Brain pericyte (primary cell): ENCODE results near the gene CDH4.
"Not testable (repeated sequence)": the region's sequence is repeated elsewhere in the genome, so short reads cannot be mapped to it uniquely, and the experiment has no call there.

Experiments used
- DNase-seq: peaks from one replicate; pipeline ENCODE4 v3.0.0-alpha.2; 2012; ENCODE audit warnings: low read depth, low spot score

Gene CDH4

GRCh38 chr20:61437280-61438206, 185.5 kb downstream of the CDH4 start:
- peak; percentile 41 for DNase-seq

GRCh38 chr20:61438285-61438684, 186.2 kb downstream of the CDH4 start:
- DNase-seq: no peak

- DNase-seq: no peak
These were observed 187.2 kb downstream of the CDH4 start for GRCh38 chr20:61439251-61439650.

- DNase-seq: no peak
These were observed 188.5 kb downstream of the CDH4 start for GRCh38 chr20:61440548-61441055.

- DNase-seq: no peak
These were observed 189.5 kb downstream of the CDH4 start for GRCh38 chr20:61441537-61441936.

GRCh38 chr20:61442075-61442670, 190.1 kb downstream of the CDH4 start:
- DNase-seq: no peak

GRCh38 chr20:61442718-61443117, 190.7 kb downstream of the CDH4 start:
- no peak for DNase-seq

GRCh38 chr20:61443443-61444126, 191.5 kb downstream of the CDH4 start:
- DNase-seq: no peak

- DNase-seq: no peak
These were observed 192.6 kb downstream of the CDH4 start for GRCh38 chr20:61444637-61445036.

GRCh38 chr20:61445138-61445537, 193.1 kb downstream of the CDH4 start:
- DNase-seq: no peak

GRCh38 chr20:61445741-61446140, 193.7 kb downstream of the CDH4 start:
- DNase-seq: no peak

- no peak for DNase-seq
These were observed 195.9 kb downstream of the CDH4 start for GRCh38 chr20:61447952-61448351.

GRCh38 chr20:61448386-61448785, 196.3 kb downstream of the CDH4 start:
- DNase-seq: no peak

GRCh38 chr20:61449057-61449609, 197.1 kb downstream of the CDH4 start:
- no peak for DNase-seq

- DNase-seq: no peak
These were observed 197.9 kb downstream of the CDH4 start for GRCh38 chr20:61449916-61450315.

GRCh38 chr20:61450549-61450948, 198.5 kb downstream of the CDH4 start:
- no peak for DNase-seq

- no peak for DNase-seq
These were observed 198.9 kb downstream of the CDH4 start for GRCh38 chr20:61451009-61451408.

GRCh38 chr20:61451953-61452352, 199.9 kb downstream of the CDH4 start:
- DNase-seq: no peak

GRCh38 chr20:61453219-61453618, 201.2 kb downstream of the CDH4 start:
- DNase-seq: no peak

- not testable (repeated sequence) for DNase-seq
These were observed 201.6 kb downstream of the CDH4 start for GRCh38 chr20:61453623-61454022.

- no peak for DNase-seq
These were observed 202.0 kb downstream of the CDH4 start for GRCh38 chr20:61454053-61454452.
